NT2/D1 (cell line): Measurements from ENCODE around the gene ABI2.

ENCODE experiments used
- SUZ12 ChIP-seq: IDR thresholded peaks from 2 replicates; pipeline ENCODE4 v1.6.1; 2011; ENCODE audit not compliant: insufficient read length, insufficient read depth; ENCODE audit errors: extremely low read depth
- YY1 ChIP-seq: IDR thresholded peaks from 2 replicates; pipeline ENCODE4 v1.6.1; 2011; ENCODE audit not compliant: insufficient read length, insufficient read depth
- ZNF274 ChIP-seq: IDR thresholded peaks from 2 replicates; pipeline ENCODE4 v1.6.1; 2011; ENCODE audit warnings: mild to moderate bottlenecking, low read depth, low read length

DNA sequence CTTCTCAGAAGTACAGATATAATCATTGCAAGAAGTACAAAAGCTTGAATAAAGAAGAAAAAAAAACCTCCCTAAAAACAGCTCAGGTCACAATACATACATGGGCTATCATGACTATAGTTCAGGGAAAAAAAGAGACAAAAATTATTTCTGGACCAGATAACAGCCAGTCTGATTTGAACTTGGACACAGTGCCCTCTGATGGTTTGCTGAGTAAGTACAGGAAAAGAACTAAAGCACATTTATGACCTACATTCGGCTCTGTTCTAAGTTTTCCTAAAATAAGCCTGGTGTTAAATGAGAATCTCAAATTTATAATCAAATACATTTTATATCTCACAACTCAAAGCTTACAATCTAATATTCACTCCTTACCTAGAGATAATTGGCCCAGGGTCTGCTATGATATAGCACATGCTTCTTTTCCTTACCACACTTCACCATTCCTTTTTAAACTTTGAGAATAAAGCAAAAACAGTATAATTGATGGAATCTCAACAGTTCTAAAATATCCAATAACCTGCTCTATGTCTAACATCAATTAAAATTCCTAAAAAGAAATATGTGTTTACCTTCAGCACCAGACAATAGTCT lies 125.8 kb downstream of the ABI2 start:
- no peak for TF ChIP-seq ZNF274
- TF ChIP-seq YY1: no peak
- TF ChIP-seq SUZ12: no peak
